ENCODE measurements around the gene HNRNPA1. TPM values are rescaled to one million over a fixed set of nuclear protein-coding genes. Genes with fewer than 3 reads are reported as not detected.

HNRNPA1 gene
- polyA plus RNA-seq, 1 donor: 4,010 TPM

DNA sequence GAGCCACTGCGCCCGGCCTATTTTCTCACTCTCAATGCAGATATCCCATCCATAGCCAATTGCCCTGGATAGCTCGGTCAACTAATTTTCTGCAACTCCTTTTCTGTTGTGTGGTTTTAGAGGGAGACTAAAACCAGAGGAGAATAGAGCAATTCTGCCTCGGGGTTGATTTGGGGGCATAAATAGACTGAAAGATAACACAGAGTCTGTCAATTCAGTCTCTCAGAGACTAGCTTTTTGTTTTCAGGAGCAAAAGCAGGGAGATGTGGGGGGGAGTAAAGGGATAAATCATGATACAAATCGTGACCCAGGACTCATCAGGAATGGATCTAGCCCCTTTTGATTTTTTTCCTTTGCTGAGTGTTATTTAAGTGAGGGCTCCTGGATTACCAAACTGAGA lies 50.9 kb downstream of the HNRNPA1 start:
- DNase-seq: no peak

DNA sequence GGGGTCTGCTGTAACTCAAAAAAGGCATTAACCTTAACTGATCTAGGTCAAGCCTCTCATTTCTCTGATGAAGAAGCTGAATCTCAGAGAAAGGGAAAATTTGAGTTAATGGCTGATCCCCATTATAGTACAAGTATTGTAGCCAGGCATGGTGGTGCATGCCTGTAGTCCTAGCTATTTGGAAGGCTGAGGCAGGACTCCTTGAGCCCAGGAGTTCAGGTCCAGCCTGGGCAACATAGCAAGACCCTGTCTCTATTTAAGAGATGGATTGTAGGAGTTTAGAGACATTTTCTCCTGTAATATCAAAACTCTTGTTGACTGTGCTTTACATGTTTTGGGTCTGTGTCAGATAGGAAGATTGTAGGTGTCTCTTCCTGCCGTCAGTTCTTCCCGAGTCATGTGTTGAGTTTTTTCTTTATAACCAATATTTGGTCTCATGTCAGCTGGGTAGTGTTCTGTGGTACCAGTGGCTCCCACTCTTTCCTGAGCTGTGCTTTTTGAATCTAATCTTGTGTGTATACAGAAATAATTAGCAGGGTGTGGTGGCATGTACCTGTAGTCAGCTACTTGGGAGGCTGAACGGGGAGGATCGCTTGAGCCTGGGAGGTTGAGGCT lies 53.0 kb downstream of the HNRNPA1 start:
- DNase-seq: no peak

Other genes with a start within 250 kb of the HNRNPA1 start
- 2.7 TPM for gene HOXC5, start 247.7 kb upstream of the HNRNPA1 start, polyA plus RNA-seq (ENCODE audit: insufficient read length)
- 55.5 TPM for gene HOXC4, start 226.9 kb upstream of the HNRNPA1 start, polyA plus RNA-seq (ENCODE audit: insufficient read length)
- 35.4 TPM for gene SMUG1, start 91.7 kb upstream of the HNRNPA1 start, polyA plus RNA-seq (ENCODE audit: insufficient read length)
- gene CBX5, start 604 bp upstream of the HNRNPA1 start, polyA plus RNA-seq (ENCODE audit: insufficient read length): 169 TPM
- 1.5 TPM for gene NFE2, start 20.3 kb downstream of the HNRNPA1 start, polyA plus RNA-seq (ENCODE audit: insufficient read length)
- 225 TPM for gene COPZ1, start 44.4 kb downstream of the HNRNPA1 start, polyA plus RNA-seq (ENCODE audit: insufficient read length)
- 0.15 TPM for gene GPR84, start 83.8 kb downstream of the HNRNPA1 start, polyA plus RNA-seq (ENCODE audit: insufficient read length)
- gene ZNF385A, start 104.0 kb downstream of the HNRNPA1 start, polyA plus RNA-seq (ENCODE audit: insufficient read length): 10.8 TPM
- 39.1 TPM for gene ITGA5, start 138.5 kb downstream of the HNRNPA1 start, polyA plus RNA-seq (ENCODE audit: insufficient read length)
- gene GTSF1, start 192.9 kb downstream of the HNRNPA1 start, polyA plus RNA-seq (ENCODE audit: insufficient read length): not detected
- 4.7 TPM for gene NCKAP1L, start 217.0 kb downstream of the HNRNPA1 start, polyA plus RNA-seq (ENCODE audit: insufficient read length)